ENCODE measurements around the gene ARHGEF28. TPM values are rescaled to one million over a fixed set of nuclear protein-coding genes. Genes with fewer than 3 reads are reported as not detected.

The ARHGEF28 gene
- total and polyA plus RNA-seq, 2 of the 4 experiments (the other 2 are of a cell fraction) = 3.6 to 16.0 TPM

DNA sequence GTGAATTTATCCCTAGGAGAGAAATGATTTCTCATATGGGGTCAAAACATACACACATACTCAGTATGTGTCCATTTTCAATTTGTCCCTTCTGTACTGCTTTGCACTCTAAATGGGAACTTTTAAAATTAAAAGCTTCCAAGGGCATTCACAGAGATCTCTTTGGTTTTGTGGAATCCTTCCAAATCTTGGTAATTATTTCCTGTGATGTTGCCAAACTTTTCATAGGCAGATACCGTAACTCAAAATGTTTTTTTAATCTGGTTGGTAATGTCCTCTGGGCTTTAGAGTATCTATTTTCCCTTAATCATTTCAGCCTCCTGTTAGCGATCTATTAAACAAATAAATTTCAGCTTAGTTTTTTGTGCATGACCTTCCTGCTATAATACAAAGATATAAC is 282.4 kb downstream of the ARHGEF28 start:
- Histone ChIP-seq H3K36me3 (ENCODE audit: control insufficient read depth, insufficient read depth, low read length) (0 out of 2 replicates have a peak, but pooled peaks cover 5% of the 10 kb centered on the region), H3K56ac (ENCODE audit: extremely low read depth, insufficient read depth, low read length) (no peak overlapping the region), H3K9me3 (ENCODE audit: control insufficient read depth, insufficient read depth, low read length) (no peaks in the 10 kb centered on the region), H3K27me3 (ENCODE audit: control insufficient read depth, insufficient read depth, low read length) (no peaks in the 10 kb centered on the region), H3K23ac (ENCODE audit: low read depth, low read length) (no peak overlapping the region), H2BK20ac (ENCODE audit: low read depth, low read length) (no peak overlapping the region), H2AK9ac (replicated peaks; ENCODE audit: low read depth, low read length, poor library complexity) (no peak overlapping the region), H3K18ac (ENCODE audit: low read depth, low read length) (no peak overlapping the region), H4K91ac (ENCODE audit: insufficient read depth, low read depth, low read length) (no peak overlapping the region), H3K4ac (ENCODE audit: low read depth, low read length) (no peak overlapping the region), H4K5ac (ENCODE audit: low read depth, low read length) (no peak overlapping the region), H3K4me2 (ENCODE audit: low read depth, low read length) (no peak overlapping the region), H2AK5ac (ENCODE audit: low read depth, low read length) (no peak overlapping the region), H3K9ac (ENCODE audit: low read depth, low read length) (no peak overlapping the region), H4K8ac (ENCODE audit: low read depth in 2 of 2, low read length in 2 of 2) (no peak overlapping the region), H4K20me1 (ENCODE audit: insufficient read depth, low read length) (no peaks in the 10 kb centered on the region), H2BK15ac (ENCODE audit: low read depth, low read length) (no peak overlapping the region), H3K9me1 (ENCODE audit: insufficient read depth, low read length) (peaks cover 1% of the 10 kb centered on the region), H2BK120ac (ENCODE audit: low read depth, low read length) (no peak overlapping the region), H2AFZ (replicated peaks; ENCODE audit: low read length, poor library complexity) (no peak overlapping the region), H2BK5ac (ENCODE audit: low read depth, low read length, poor library complexity, severe bottlenecking) (no peak overlapping the region), H3K79me1 (ENCODE audit: low read depth in 1 of 2, low read length in 2 of 2) (no peaks in the 10 kb centered on the region; a peak in 1 of 4 replicates), H3K4me1 (ENCODE audit: control insufficient read depth, insufficient read depth, low read length) (peaks cover 2% of the 10 kb centered on the region; the same call in 1 of the 2 replicates), H3K4me3 (ENCODE audit: insufficient read depth, low read depth, low read length) (no peak overlapping the region), H3K27ac (ENCODE audit: insufficient read depth, low read length) (no peak overlapping the region), H3K14ac (replicated peaks; ENCODE audit: low read depth, low read length) (no peak overlapping the region)
- no peak for TF ChIP-seq MAFK (IDR thresholded peaks at IDR 0.05; ENCODE audit: low read depth, low read length)
- TF ChIP-seq FOS (IDR thresholded peaks at IDR 0.05; ENCODE audit: low read depth, low read length) = no peak
- no peak for TF ChIP-seq RCOR1 (IDR thresholded peaks at IDR 0.05; ENCODE audit: insufficient replicate concordance, low read length)
- TF ChIP-seq POLR2A (IDR thresholded peaks at IDR 0.05; ENCODE audit: low read depth, low read length) = no peak
- TF ChIP-seq, protein P1, sequence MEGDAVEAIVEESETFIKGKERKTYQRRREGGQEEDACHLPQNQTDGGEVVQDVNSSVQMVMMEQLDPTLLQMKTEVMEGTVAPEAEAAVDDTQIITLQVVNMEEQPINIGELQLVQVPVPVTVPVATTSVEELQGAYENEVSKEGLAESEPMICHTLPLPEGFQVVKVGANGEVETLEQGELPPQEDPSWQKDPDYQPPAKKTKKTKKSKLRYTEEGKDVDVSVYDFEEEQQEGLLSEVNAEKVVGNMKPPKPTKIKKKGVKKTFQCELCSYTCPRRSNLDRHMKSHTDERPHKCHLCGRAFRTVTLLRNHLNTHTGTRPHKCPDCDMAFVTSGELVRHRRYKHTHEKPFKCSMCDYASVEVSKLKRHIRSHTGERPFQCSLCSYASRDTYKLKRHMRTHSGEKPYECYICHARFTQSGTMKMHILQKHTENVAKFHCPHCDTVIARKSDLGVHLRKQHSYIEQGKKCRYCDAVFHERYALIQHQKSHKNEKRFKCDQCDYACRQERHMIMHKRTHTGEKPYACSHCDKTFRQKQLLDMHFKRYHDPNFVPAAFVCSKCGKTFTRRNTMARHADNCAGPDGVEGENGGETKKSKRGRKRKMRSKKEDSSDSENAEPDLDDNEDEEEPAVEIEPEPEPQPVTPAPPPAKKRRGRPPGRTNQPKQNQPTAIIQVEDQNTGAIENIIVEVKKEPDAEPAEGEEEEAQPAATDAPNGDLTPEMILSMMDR (conservative IDR thresholded peaks at IDR 0.05; ENCODE audit: low read depth, low read length) = no peak
- no peak for TF ChIP-seq CEBPB (IDR thresholded peaks at IDR 0.05; ENCODE audit: low read depth, low read length)
- TF ChIP-seq MAZ (IDR thresholded peaks at IDR 0.05; ENCODE audit: borderline replicate concordance, low read depth, low read length) = no peak
- no peak for TF ChIP-seq SMC3 (IDR thresholded peaks at IDR 0.05; ENCODE audit: low read depth, low read length)
- TF ChIP-seq RAD21 (IDR thresholded peaks at IDR 0.05; ENCODE audit: low read length) = no peak
- no peak for TF ChIP-seq USF2 (IDR thresholded peaks at IDR 0.05; ENCODE audit: low read depth, low read length)
- TF ChIP-seq CHD1 (IDR thresholded peaks at IDR 0.05; ENCODE audit: low read depth, low read length) = no peak
- ChIA-PET POLR2A (ENCODE audit: unreplicated experiment) (no interaction called here), CTCF (no interaction called here)
- intact Hi-C loops (cut with micrococcal nuclease) (loop anchor here (10.0 kb wide), 1 partner anchor 1006 kb away; no protein-coding TSS in a partner anchor), in situ Hi-C loops (cut with MboI; ENCODE audit: low sequenced_read_pairs) (loop anchor here (25.0 kb wide), 1 partner anchor 1004 kb away; no protein-coding TSS in a partner anchor), dilution Hi-C loops (cut with HindIII; ENCODE audit: low sequenced_read_pairs, unreplicated experiment) (no loop called here)
- DNase-seq (no peak), ATAC-seq (ENCODE audit: low read depth) (no peak)
- BruUV-seq (replicated peaks) = no TSS peak
- WGBS, 2 experiments (ENCODE audit: extremely low coverage in 2 of 2, insufficient read length in 1 of 2) = no CpG with 5 or more reads among the region's 2 CpGs
